Stimulated activated CD4-positive, alpha-beta T cell treated with anti-CD3 and anti-CD28 coated beads, TNF-alpha, amount 100 ng/mL, for 24 hours (primary cell): ENCODE results near the gene ZNF20.
A peak's percentile ranks its signal among the peaks of the same experiment; 100 is the strongest.
"Not testable (repeated sequence)": the region's sequence is repeated elsewhere in the genome, so short reads cannot be mapped to it uniquely, and the experiment has no call there.

Experiments
- DNase-seq, 3 experiments: peaks; one replicate each; pipeline ENCODE4 v3.0.0-alpha.2; 2020; ENCODE audit warnings: low read depth in 3 of 3

Gene ZNF20

DNA sequence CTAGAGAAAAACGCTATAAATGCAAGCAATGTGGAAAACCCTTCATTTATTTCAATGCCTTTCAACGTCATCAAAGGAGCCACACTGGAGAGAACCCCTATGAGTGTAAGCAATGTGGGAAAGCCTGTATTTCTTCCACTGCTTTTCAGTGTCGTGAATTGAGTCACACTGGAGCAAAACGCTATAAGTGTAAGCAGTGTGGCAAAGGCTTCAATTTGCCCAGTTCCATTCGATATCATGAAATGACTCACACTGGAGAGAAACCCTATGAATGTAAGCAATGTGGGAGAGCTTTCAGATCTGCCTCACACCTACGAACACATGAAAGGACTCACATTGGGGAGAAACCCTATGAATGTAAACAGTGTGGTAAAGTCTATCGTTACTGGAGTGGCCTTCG lies 27.4 kb downstream of the ZNF20 start:
- DNase-seq = peak in 2 of 3 experiments; percentile 5 to 6

DNA sequence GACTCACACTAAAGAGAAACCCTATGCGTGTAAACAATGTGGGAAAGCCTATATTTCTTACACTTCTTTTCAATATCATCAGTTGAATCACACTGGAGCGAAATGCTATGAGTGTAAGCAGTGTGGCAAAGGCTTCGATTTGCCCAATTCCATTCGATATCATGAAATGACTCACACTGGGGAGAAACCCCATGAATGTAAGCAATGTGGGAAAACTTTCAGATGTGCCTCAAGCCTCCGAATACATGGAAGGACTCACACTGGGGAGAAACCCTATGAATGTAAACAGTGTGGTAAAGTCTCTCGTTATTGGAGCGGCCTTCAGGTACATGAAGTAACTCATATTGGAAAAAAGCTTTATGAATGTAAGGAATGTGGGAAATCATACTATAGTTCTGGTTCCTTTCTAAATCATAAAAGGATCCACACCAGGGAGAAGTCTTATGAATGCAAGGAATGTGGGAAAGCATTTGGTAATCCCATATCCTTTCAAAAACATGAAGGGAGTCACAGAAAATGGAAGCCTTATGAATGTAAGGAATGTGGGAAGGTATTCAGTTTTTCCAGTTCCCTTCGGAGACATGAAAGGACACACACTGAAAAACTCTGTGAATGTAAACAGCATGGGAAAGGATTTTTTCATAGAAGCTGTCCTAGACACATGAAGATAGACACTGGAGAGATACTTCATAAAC lies 28.1 kb downstream of the ZNF20 start:
- no peak for DNase-seq

GRCh38 chr19:12111176-12111575 lies 29.0 kb downstream of the ZNF20 start:
- no peak for DNase-seq

GRCh38 chr19:12103909-12104308 lies 36.2 kb downstream of the ZNF20 start:
- not testable (repeated sequence) for DNase-seq

DNA sequence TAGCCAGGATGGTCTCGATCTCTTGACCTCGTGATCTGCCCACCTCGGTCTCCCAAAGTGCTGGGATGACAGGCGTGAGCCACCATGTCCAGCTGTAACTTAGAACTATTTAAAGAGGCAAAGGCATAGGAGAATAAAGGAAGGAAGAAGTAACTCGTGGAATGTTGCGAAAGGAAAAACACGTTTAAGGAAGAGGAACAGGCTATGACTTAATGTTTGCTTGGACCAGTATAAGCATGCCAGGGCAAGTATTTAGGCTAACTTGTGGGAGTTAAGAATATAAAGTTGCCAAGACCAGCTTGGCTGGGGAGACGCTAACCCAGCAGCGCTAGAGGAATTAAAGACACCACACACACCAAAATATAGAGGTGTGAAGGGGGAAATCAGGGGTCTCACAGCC lies 42.1 kb downstream of the ZNF20 start:
- no peak for DNase-seq

- DNase-seq = no peak
Measured at GRCh38 chr19:12095111-12095790, 44.9 kb downstream of the ZNF20 start.

- DNase-seq = no peak
Measured at GRCh38 chr19:12093777-12094176, 46.4 kb downstream of the ZNF20 start.

GRCh38 chr19:12092956-12093355 lies 47.2 kb downstream of the ZNF20 start:
- DNase-seq = no peak

- peak; percentile 38 to 80 (median 49) for DNase-seq
Measured at GRCh38 chr19:12092065-12092867, 47.9 kb downstream of the ZNF20 start.

DNA sequence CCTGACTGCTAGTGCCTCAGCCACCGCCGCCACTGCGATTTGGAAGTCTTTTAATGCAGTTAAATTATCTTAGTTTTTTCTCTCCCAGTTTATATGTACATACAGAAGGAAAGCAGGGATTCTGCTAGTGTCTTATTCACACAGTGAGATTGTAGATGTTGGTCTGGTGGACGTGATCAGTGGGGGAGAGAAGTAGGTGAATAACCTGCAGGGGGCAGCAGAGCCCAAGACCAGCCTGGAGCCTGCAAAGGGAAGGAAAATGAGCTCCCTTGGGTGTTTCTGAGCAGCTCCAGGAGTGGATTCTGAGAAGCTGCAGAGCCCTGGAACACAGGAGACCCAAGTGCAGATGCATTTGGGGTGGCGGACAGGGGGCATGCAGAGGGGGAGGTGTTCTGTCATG lies 49.3 kb downstream of the ZNF20 start:
- DNase-seq = peak; percentile 43 to 73 (median 47)

- DNase-seq = no peak
Measured at GRCh38 chr19:12085074-12085818, 54.9 kb downstream of the ZNF20 start.

DNA sequence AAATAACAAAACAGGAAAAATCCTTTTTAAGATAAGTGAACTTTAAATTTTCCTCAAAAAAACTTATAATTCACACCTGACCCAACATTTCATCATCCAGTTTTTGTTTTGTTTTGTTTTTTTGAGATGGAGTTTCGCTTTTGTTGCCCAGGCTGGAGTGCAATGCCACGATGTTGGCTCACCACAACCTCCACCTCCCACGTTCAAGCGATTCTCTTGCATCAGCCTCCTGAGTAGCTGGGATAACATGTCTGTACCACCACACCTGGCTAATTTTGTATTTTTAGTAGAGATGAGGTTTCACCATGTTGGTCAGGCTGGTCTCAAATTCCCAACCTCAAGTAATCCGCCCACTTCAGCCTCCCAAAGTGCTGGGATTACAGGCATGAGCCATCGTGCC lies 56.8 kb downstream of the ZNF20 start:
- DNase-seq = not testable (repeated sequence)
